ENCODE measurements around the gene USP34.
A peak's percentile ranks its signal among the peaks of the same experiment; 100 is the strongest.

Gene USP34

DNA sequence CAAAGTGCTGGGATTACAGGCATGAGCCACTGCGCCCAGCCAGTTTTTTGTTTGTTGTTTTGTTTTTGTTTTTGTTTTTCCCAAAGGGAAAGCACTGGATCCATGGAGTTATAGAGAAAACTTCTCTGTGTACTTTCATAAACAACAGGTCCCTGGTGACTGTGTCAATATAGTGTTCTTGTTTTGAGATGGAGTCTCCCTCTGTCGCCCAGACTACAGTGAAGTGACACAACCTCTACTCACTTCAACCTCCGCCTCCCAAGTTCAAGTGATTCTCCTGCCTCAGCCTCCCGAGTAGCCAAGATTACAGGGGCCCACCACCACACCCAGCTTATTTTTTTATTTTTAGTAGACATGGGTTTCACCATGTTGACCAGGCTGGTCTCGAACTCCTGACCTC lies 16.5 kb downstream of the USP34 start:
- H3K27ac ChIP-seq (ENCODE audit: extremely low read depth, low read depth, low read length) = no peak overlapping the region
- no peak overlapping the region for H3K4me3 ChIP-seq (ENCODE audit: low read depth, low read length)
- POLR2A ChIA-PET = no interaction called here
- no peaks in the 10 kb centered on the region for H3K4me1 ChIP-seq (ENCODE audit: control insufficient read depth, insufficient read depth, low read length)
- TF ChIP-seq, protein P1, sequence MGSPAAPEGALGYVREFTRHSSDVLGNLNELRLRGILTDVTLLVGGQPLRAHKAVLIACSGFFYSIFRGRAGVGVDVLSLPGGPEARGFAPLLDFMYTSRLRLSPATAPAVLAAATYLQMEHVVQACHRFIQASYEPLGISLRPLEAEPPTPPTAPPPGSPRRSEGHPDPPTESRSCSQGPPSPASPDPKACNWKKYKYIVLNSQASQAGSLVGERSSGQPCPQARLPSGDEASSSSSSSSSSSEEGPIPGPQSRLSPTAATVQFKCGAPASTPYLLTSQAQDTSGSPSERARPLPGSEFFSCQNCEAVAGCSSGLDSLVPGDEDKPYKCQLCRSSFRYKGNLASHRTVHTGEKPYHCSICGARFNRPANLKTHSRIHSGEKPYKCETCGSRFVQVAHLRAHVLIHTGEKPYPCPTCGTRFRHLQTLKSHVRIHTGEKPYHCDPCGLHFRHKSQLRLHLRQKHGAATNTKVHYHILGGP (tag by site-specific recombination; IDR thresholded peaks at IDR 0.05) = no peak
- TF ChIP-seq, protein P2, sequence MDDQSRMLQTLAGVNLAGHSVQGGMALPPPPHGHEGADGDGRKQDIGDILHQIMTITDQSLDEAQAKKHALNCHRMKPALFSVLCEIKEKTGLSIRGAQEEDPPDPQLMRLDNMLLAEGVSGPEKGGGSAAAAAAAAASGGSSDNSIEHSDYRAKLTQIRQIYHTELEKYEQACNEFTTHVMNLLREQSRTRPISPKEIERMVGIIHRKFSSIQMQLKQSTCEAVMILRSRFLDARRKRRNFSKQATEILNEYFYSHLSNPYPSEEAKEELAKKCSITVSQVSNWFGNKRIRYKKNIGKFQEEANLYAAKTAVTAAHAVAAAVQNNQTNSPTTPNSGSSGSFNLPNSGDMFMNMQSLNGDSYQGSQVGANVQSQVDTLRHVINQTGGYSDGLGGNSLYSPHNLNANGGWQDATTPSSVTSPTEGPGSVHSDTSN (CRISPR knock-in tag; IDR thresholded peaks at IDR 0.05) = no peak
- no peak for TF ChIP-seq ZIC2 (tag by site-specific recombination; IDR thresholded peaks at IDR 0.05)
- TF ChIP-seq, protein P3, sequence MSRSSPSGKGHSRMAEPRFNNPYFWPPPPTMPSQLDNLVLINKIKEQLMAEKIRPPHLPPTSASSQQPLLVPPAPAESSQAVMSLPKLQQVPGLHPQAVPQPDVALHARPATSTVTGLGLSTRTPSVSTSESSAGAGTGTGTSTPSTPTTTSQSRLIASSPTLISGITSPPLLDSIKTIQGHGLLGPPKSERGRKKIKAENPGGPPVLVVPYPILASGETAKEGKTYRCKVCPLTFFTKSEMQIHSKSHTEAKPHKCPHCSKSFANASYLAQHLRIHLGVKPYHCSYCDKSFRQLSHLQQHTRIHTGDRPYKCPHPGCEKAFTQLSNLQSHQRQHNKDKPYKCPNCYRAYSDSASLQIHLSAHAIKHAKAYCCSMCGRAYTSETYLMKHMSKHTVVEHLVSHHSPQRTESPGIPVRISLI (tag by site-specific recombination; IDR thresholded peaks at IDR 0.05) = 0 out of 2 replicates have a peak, but pooled peaks have one; percentile 30
- TF ChIP-seq, protein P4, sequence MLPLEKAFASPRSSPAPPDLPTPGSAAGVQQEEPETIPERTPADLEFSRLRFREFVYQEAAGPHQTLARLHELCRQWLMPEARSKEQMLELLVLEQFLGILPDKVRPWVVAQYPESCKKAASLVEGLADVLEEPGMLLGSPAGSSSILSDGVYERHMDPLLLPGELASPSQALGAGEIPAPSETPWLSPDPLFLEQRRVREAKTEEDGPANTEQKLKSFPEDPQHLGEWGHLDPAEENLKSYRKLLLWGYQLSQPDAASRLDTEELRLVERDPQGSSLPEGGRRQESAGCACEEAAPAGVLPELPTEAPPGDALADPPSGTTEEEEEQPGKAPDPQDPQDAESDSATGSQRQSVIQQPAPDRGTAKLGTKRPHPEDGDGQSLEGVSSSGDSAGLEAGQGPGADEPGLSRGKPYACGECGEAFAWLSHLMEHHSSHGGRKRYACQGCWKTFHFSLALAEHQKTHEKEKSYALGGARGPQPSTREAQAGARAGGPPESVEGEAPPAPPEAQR (tag by site-specific recombination; IDR thresholded peaks at IDR 0.05) = no peak
- CTCF ChIA-PET = no interaction called here
- H3K9me3 ChIP-seq (ENCODE audit: control insufficient read depth, insufficient read depth, low read depth, low read length) = no peaks in the 10 kb centered on the region
- peaks cover 2 to 4% of the 10 kb centered on the region in 2 experiments; a peak in 2 of 3 replicates for H3K36me3 ChIP-seq (ENCODE audit: control insufficient read depth in 2 of 2, insufficient read depth in 1 of 2, low read length in 2 of 2)

DNA sequence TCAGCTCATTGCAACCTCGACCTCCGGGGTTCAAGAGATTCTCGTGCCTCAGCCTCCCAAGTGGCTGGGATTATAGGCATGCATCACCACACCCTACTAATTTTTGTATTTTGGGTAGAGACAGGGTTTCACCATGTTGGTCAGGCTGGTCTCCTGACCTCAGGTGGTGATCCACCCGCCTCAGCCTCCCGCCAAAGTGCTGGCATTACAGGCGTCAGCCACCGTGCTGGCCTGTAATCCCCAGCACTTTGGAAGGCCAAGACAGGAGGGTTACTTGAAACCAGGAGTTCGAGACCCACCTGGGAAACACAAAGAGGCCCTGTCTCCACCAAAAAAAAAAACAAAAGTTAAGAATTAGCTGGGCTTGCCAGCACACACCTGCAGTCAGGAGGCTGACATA lies 18.5 kb downstream of the USP34 start:
- Histone ChIP-seq H3K36me3 (ENCODE audit: control insufficient read depth in 2 of 2, insufficient read depth in 1 of 2, low read length in 2 of 2) (peaks cover 5 to 8% of the 10 kb centered on the region in 2 experiments; a peak in 2 of 3 replicates), H3K9me3 (ENCODE audit: control insufficient read depth, insufficient read depth, low read depth, low read length) (no peaks in the 10 kb centered on the region), H3K27ac (ENCODE audit: extremely low read depth, low read depth, low read length) (no peak overlapping the region), H3K4me1 (ENCODE audit: control insufficient read depth, insufficient read depth, low read length) (no peaks in the 10 kb centered on the region), H3K4me3 (ENCODE audit: low read depth, low read length) (no peak overlapping the region)
- TF ChIP-seq ZNF416 (tag by site-specific recombination; IDR thresholded peaks at IDR 0.05) (no peak), SCRT1 (tag by site-specific recombination; IDR thresholded peaks at IDR 0.05; ENCODE audit: borderline replicate concordance) (no peak), ZNF664 (tag by site-specific recombination; IDR thresholded peaks at IDR 0.05) (no peak), ZNF561 (tag by site-specific recombination; IDR thresholded peaks at IDR 0.05; ENCODE audit: borderline replicate concordance) (no peak), ZBTB48 (tag by site-specific recombination; IDR thresholded peaks at IDR 0.05) (no peak), ZNF670 (tag by site-specific recombination; IDR thresholded peaks at IDR 0.05; ENCODE audit: low read depth) (no peak), ZNF19 (tag by site-specific recombination; IDR thresholded peaks at IDR 0.05; ENCODE audit: low read depth) (no peak), IKZF3 (tag by site-specific recombination; IDR thresholded peaks at IDR 0.05) (no peak), SP2 (tag by site-specific recombination; IDR thresholded peaks at IDR 0.05) (no peak), ZNF335 (tag by site-specific recombination; conservative IDR thresholded peaks at IDR 0.05) (no peak), BCL11B (tag by site-specific recombination; IDR thresholded peaks at IDR 0.05; ENCODE audit: low read depth) (no peak), ZNF354C (tag by site-specific recombination; IDR thresholded peaks at IDR 0.05; ENCODE audit: borderline replicate concordance, low read depth) (no peak), KLF16 (tag by site-specific recombination; IDR thresholded peaks at IDR 0.05) (no peak), ZXDB (tag by site-specific recombination; IDR thresholded peaks at IDR 0.05) (no peak), ZNF624 (tag by site-specific recombination; IDR thresholded peaks at IDR 0.05) (no peak), ZNF571 (tag by site-specific recombination; IDR thresholded peaks at IDR 0.05) (no peak)
- TF ChIP-seq, protein P5, sequence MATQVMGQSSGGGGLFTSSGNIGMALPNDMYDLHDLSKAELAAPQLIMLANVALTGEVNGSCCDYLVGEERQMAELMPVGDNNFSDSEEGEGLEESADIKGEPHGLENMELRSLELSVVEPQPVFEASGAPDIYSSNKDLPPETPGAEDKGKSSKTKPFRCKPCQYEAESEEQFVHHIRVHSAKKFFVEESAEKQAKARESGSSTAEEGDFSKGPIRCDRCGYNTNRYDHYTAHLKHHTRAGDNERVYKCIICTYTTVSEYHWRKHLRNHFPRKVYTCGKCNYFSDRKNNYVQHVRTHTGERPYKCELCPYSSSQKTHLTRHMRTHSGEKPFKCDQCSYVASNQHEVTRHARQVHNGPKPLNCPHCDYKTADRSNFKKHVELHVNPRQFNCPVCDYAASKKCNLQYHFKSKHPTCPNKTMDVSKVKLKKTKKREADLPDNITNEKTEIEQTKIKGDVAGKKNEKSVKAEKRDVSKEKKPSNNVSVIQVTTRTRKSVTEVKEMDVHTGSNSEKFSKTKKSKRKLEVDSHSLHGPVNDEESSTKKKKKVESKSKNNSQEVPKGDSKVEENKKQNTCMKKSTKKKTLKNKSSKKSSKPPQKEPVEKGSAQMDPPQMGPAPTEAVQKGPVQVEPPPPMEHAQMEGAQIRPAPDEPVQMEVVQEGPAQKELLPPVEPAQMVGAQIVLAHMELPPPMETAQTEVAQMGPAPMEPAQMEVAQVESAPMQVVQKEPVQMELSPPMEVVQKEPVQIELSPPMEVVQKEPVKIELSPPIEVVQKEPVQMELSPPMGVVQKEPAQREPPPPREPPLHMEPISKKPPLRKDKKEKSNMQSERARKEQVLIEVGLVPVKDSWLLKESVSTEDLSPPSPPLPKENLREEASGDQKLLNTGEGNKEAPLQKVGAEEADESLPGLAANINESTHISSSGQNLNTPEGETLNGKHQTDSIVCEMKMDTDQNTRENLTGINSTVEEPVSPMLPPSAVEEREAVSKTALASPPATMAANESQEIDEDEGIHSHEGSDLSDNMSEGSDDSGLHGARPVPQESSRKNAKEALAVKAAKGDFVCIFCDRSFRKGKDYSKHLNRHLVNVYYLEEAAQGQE (tag by site-specific recombination; IDR thresholded peaks at IDR 0.05) = no peak
- TF ChIP-seq, protein P6, sequence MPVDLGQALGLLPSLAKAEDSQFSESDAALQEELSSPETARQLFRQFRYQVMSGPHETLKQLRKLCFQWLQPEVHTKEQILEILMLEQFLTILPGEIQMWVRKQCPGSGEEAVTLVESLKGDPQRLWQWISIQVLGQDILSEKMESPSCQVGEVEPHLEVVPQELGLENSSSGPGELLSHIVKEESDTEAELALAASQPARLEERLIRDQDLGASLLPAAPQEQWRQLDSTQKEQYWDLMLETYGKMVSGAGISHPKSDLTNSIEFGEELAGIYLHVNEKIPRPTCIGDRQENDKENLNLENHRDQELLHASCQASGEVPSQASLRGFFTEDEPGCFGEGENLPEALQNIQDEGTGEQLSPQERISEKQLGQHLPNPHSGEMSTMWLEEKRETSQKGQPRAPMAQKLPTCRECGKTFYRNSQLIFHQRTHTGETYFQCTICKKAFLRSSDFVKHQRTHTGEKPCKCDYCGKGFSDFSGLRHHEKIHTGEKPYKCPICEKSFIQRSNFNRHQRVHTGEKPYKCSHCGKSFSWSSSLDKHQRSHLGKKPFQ (tag by site-specific recombination; IDR thresholded peaks at IDR 0.05) = no peak
- TF ChIP-seq, protein P3 (tag by site-specific recombination; IDR thresholded peaks at IDR 0.05) = no peak
- ChIA-PET POLR2A (no interaction called here), CTCF (no interaction called here)
